GM12878 (cell line): ENCODE results near the gene OR51E2. TPM values are rescaled to one million over a fixed set of nuclear protein-coding genes. Genes with fewer than 3 reads are reported as not detected.

Experiments
- ATAC-seq: fragments of 200-7000 bp; cut with Tn5 transposase; 3 replicates; pipeline ENCODE4 v1.9.1; 2020; ENCODE audit warnings: mild to moderate bottlenecking, moderate library complexity
- BruUV-seq: library from RNA; stranded (reverse); fragments of 400-500 nt; replicated peaks from 2 replicates; lab custom pipeline; 2021; lab: Mats Ljungman, UMichigan
- CTCF ChIA-PET: fragments of 300-600 bp; sonication (Branson Sonifier 250); formaldehyde crosslinking; extraction: SDS; loops from one replicate; lab custom pipeline; 2021; ENCODE audit warnings: inconsistent platforms; lab: Yijun Ruan, JAX
- POLR2A ChIA-PET: fragments of 350-600 bp; formaldehyde crosslinking; extraction: SDS; loops from one replicate; lab custom pipeline; 2021; ENCODE audit warnings: inconsistent platforms; lab: Charles Lee
- RAD21 ChIA-PET: fragments of 300-600 bp; sonication (Branson Sonifier 250); formaldehyde crosslinking; loops from one replicate; lab custom pipeline; 2023; ENCODE audit warnings: antibody characterized with exemption; ENCODE audit not compliant: unreplicated experiment; lab: Charles Lee
- SMC1A ChIA-PET: fragments of 300-600 bp; sonication (Branson Sonifier 250); formaldehyde crosslinking; loops from one replicate; lab custom pipeline; 2023; ENCODE audit not compliant: unreplicated experiment, uncharacterized antibody; lab: Charles Lee
- DNase-seq: peaks from one replicate; pipeline ENCODE4 v3.0.0-alpha.2; 2011; ENCODE audit warnings: low read depth, low spot score
- FAIRE-seq: peaks from 3 replicates; lab custom pipeline; 2011; peaks lifted over from hg19 to GRCh38; lab: Jason Lieb, UNC
- H2AFZ ChIP-seq: 2 replicates; pipeline ENCODE4 v1.6.0; 2011; ENCODE audit warnings: low read depth, low read length, control low read depth; ENCODE audit not compliant: control insufficient read depth
- H3K27ac ChIP-seq: 2 replicates; pipeline ENCODE4 v1.5.1; 2011; ENCODE audit warnings: control low read depth; ENCODE audit not compliant: control insufficient read depth, insufficient read depth
- H3K27me3 ChIP-seq, 2 experiments: replicated peaks in 1 of 2; 2 replicates each; pipeline versions ENCODE4 v1.6.0 to v1.6.1; 2011; ENCODE audit warnings: low read length in 1 of 2; ENCODE audit not compliant: control insufficient read depth in 2 of 2, insufficient read depth in 2 of 2
- H3K36me3 ChIP-seq, 2 experiments: 2 replicates each; pipeline ENCODE4 v1.5.1; 2011; ENCODE audit warnings: low read length in 1 of 2; ENCODE audit not compliant: control insufficient read depth in 2 of 2, insufficient read depth in 2 of 2
- H3K4me1 ChIP-seq: 2 replicates; pipeline ENCODE4 v1.6.1; 2011; ENCODE audit warnings: mild to moderate bottlenecking, low read length, moderate library complexity, mixed read lengths; ENCODE audit not compliant: control insufficient read depth, insufficient read depth
- H3K4me2 ChIP-seq: 2 replicates; pipeline ENCODE4 v1.6.0; 2011; ENCODE audit warnings: control low read depth; ENCODE audit not compliant: control insufficient read depth, insufficient read depth
- H3K4me3 ChIP-seq: fragments of 200-600 bp; sonication (generic); 2 replicates; pipeline ENCODE4 v1.5.1; 2016
- H3K79me2 ChIP-seq: 2 replicates; pipeline ENCODE4 v1.6.0; 2011; ENCODE audit warnings: low read length; ENCODE audit not compliant: control insufficient read depth, insufficient read depth
- H3K9ac ChIP-seq: 2 replicates; pipeline ENCODE4 v1.8.0; 2011; ENCODE audit warnings: low read length, control low read depth, mixed read lengths; ENCODE audit not compliant: control insufficient read depth, insufficient read depth
- H3K9me3 ChIP-seq: replicated peaks from 3 replicates; pipeline ENCODE4 v1.5.1; 2011; ENCODE audit warnings: mild to moderate bottlenecking, low read length; ENCODE audit not compliant: control insufficient read depth, insufficient read depth
- H4K20me1 ChIP-seq: 2 replicates; pipeline ENCODE4 v1.6.0; 2011; ENCODE audit not compliant: control insufficient read depth, insufficient read depth
- BHLHE40 ChIP-seq, 2 experiments: fragments of 450-650 bp in 1 of 2; IDR thresholded peaks; 2 replicates each; pipeline ENCODE4 v1.6.1; 2011 to 2017; ENCODE audit warnings: low read depth in 2 of 2, borderline replicate concordance in 1 of 2, improper control_type of control experiment in 1 of 2, low read length in 1 of 2, mild to moderate bottlenecking in 1 of 2
- DPF2 ChIP-seq: fragments of 450-650 bp; IDR thresholded peaks from 2 replicates; pipeline ENCODE4 v1.6.1; 2017; ENCODE audit warnings: mild to moderate bottlenecking
- HCFC1 ChIP-seq: fragments of 150-350 bp; IDR thresholded peaks from 2 replicates; pipeline ENCODE4 v1.6.1; 2014; ENCODE audit warnings: low read length
- HDGF ChIP-seq: fragments of 450-650 bp; IDR thresholded peaks from 2 replicates; pipeline ENCODE4 v1.6.1; 2016; ENCODE audit warnings: antibody characterized with exemption
- NFXL1 ChIP-seq: fragments of 450-650 bp; IDR thresholded peaks from 2 replicates; pipeline ENCODE4 v1.6.1; 2017; ENCODE audit warnings: antibody characterized with exemption, mild to moderate bottlenecking, borderline replicate concordance
- SIX5 ChIP-seq: IDR thresholded peaks from 2 replicates; pipeline ENCODE4 v1.6.1; 2011; ENCODE audit warnings: mild to moderate bottlenecking, low read depth, low read length, moderate library complexity; ENCODE audit not compliant: severe bottlenecking
- WGBS: methylation state at CpG from one replicate; pipeline ENCODE4 v1.1.6; 2016; ENCODE audit warnings: low lambda C conversion rate; ENCODE audit not compliant: insufficient replicate concordance, insufficient coverage; ENCODE audit errors: missing lambda C conversion rate; 5-methylcytosine and 5-hydroxymethylcytosine counted together
- in situ Hi-C: fragments of 300-500 bp; cut with MboI; formaldehyde crosslinking; loops from 9 replicates; pipeline ENCODE4 v1.14.3; 2018; ENCODE audit warnings: mixed read lengths
- intact Hi-C: fragments of 100-400 bp; cut with micrococcal nuclease; formaldehyde crosslinking; loops from one replicate; pipeline ENCODE4 v1.14.2; 2022; ENCODE audit not compliant: unreplicated experiment
- polyA plus RNA-seq, 11 experiments: library from polyadenylated mRNA; depleted of rRNA in 4 of 11; unstranded in 6 of 11; stranded (reverse) in 5 of 11; fragments of >200 nt; fragmentation: Nextera tagmentation in 4 of 11; fragmentation: Illumina TruSeq in 1 of 11; extraction: Ambion mirVana in 4 of 11; extraction: Trizol in 1 of 11; gene quantifications; 1 replicate in 1 of 11; 2 replicates in 10 of 11; pipeline versions ENCODE4 v1.2.1 to v1.2.3, GENCODE V29; 2011 to 2016; ENCODE audit warnings: inconsistent platforms in 2 of 11, missing spikeins in 2 of 11, low read depth in 1 of 11
- total RNA-seq, 4 experiments: library from RNA; depleted of rRNA in 3 of 4; stranded (reverse); fragments of >200 nt in 3 of 4; fragmentation: Illumina TruSeq in 1 of 4; extraction: Trizol in 1 of 4; gene quantifications; 2 replicates each; pipeline versions ENCODE4 v1.2.1 to v1.2.3, GENCODE V29; 2013 to 2021
- TF ChIP-seq, protein P1 (sequence below): IDR thresholded peaks from 2 replicates; pipeline ENCODE4 v1.6.1; 2012; ENCODE audit warnings: low read depth, low read length, improper control_type of control experiment
- TF ChIP-seq, protein P2 (sequence below): IDR thresholded peaks from 2 replicates; pipeline ENCODE4 v1.6.1; 2011; ENCODE audit warnings: low read depth, mild to moderate bottlenecking, low read length, moderate library complexity, borderline replicate concordance; ENCODE audit errors: extremely low read depth

The OR51E2 gene
- total and polyA plus RNA-seq, 10 of the 15 experiments (the other 5 are each of a cell fraction or from before 2014, with no cell fraction given): not detected

DNA sequence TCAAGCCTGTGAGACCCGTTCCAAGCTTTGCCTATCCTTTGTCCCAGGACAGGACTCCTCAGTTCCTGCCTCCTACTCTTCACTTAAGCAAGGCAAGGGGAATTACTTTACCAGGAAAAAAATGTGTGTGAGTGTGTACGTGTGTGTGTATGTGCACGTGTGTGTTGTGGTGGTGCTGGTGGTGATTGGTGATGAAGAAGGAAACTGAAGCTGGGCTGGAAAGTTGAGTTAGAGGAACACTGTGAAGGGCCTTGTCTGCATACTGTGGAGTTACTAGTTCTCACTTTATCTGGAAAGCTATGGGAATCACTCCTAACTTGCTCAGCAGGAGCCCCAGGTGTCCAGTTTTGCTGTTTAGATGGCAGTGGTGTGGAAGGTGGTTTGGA, 60.0 kb downstream of the OR51E2 start:
- Histone ChIP-seq H3K4me1 (no peaks in the 10 kb centered on the region), H3K36me3 (no peaks in the 10 kb centered on the region), H3K27me3 (no peaks in the 10 kb centered on the region; a peak in 1 of 4 replicates), H3K27ac (no peak overlapping the region), H3K79me2 (no peaks in the 10 kb centered on the region), H3K9ac (no peak overlapping the region), H3K9me3 (no peaks in the 10 kb centered on the region), H3K4me2 (no peak overlapping the region), H4K20me1 (no peaks in the 10 kb centered on the region), H3K4me3 (no peak overlapping the region)
- WGBS: 26% methylated on average over 3 of the region's 3 CpGs
- no TSS peak for BruUV-seq
- FAIRE-seq (no peak), ATAC-seq (no peak)
- RAD21 ChIA-PET: interaction anchor here (0.9 to 2.6 kb wide), 3 partner anchors 12 to 367 kb away, joined by 4 to 21 read pairs (median 4); no protein-coding TSS in a partner anchor
- CTCF ChIA-PET: interaction anchor here (0.7 to 3.9 kb wide), 17 partner anchors 10 to 733 kb away, joined by 3 to 28 read pairs (median 7); partner anchors contain the start of gene TRIM68
- SMC1A ChIA-PET: interaction anchor here (0.5 to 2.8 kb wide), 16 partner anchors 10 to 732 kb away, joined by 3 to 19 read pairs (median 3); no protein-coding TSS in a partner anchor
- POLR2A ChIA-PET: no interaction called here
- in situ Hi-C loops: loop anchor here (5.0 kb wide), 2 partner anchors 190 to 355 kb away; partner anchors contain the start of gene OR51L1
- TF ChIP-seq SIX5 (no peak), DPF2 (no peak), HCFC1 (no peak), HDGF (no peak), NFXL1 (no peak), BHLHE40 (IDR thresholded peaks at IDR 0.05; ENCODE audit: borderline replicate concordance in 1 of 2, low read depth in 2 of 2, low read length in 1 of 2) (peak in 1 of 2 experiments; percentile 54; a peak in 2 of 4 replicates)
- TF ChIP-seq, protein P1, sequence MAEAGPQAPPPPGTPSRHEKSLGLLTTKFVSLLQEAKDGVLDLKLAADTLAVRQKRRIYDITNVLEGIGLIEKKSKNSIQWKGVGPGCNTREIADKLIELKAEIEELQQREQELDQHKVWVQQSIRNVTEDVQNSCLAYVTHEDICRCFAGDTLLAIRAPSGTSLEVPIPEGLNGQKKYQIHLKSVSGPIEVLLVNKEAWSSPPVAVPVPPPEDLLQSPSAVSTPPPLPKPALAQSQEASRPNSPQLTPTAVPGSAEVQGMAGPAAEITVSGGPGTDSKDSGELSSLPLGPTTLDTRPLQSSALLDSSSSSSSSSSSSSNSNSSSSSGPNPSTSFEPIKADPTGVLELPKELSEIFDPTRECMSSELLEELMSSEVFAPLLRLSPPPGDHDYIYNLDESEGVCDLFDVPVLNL: no peak
- TF ChIP-seq, protein P2, sequence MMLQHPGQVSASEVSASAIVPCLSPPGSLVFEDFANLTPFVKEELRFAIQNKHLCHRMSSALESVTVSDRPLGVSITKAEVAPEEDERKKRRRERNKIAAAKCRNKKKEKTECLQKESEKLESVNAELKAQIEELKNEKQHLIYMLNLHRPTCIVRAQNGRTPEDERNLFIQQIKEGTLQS: no peak
- TF ChIP-seq, all 136 proteins: peak for 1
- no peak overlapping the region for H2AFZ ChIP-seq
- no peak for DNase-seq
- intact Hi-C loops: loop anchor here (1.0 to 5.0 kb wide), 3 partner anchors 189 to 450 kb away; no protein-coding TSS in a partner anchor
